ENCODE results near the gene UBLCP1. TPM values are rescaled to one million over a fixed set of nuclear protein-coding genes. Genes with fewer than 3 reads are reported as not detected.
"Not testable (repeated sequence)": the region's sequence is repeated elsewhere in the genome, so short reads cannot be mapped to it uniquely, and the experiment has no call there.

Gene UBLCP1
- total RNA-seq, 1 donor = 36.9 TPM

DNA sequence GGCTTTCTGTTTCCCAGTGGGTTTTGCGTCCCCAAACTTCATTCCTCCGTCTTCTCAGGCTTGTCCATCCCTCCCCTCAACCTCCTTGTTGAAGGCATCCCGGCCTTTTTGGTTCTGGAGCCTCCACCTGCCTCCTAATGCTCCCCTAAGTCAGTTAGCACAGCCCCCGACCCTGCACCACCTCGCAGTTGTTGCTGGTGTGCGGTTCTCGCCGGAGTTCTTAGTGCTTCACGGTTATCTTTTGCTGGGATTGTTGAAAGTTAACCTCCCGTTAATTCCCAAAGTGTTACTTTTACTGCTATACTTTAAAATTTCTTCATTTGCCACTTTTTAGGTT lies 447 bp downstream of the UBLCP1 start:
- no peak for TF ChIP-seq CTCF (IDR thresholded peaks at IDR 0.05; ENCODE audit: extremely low read depth, low read depth, low read length)
- peak overlapping the region; percentile 95 for H3K27ac ChIP-seq (ENCODE audit: low read depth, low read length)

GRCh38 chr5:159266764-159267163 lies 3.7 kb downstream of the UBLCP1 start:
- not testable (repeated sequence) for H2AFZ ChIP-seq (ENCODE audit: low read length); H3K27ac ChIP-seq (ENCODE audit: low read depth, low read length); H3K27me3 ChIP-seq (ENCODE audit: insufficient read depth, low read length); DNase-seq (ENCODE audit: insufficient read length, low spot score, missing footprints); H3K9me3 ChIP-seq (ENCODE audit: low read depth, low read length); H4K20me1 ChIP-seq (ENCODE audit: insufficient read depth, low read length); H3K4me2 ChIP-seq (ENCODE audit: insufficient read depth, low read length); H3K4me3 ChIP-seq (ENCODE audit: insufficient read depth, low read length)
- Histone ChIP-seq H3K79me2 (ENCODE audit: insufficient read depth, low read length) (peaks cover 64% of the 10 kb centered on the region), H3K36me3 (ENCODE audit: insufficient read depth, low read length) (peaks cover 20% of the 10 kb centered on the region), H3K4me1 (ENCODE audit: insufficient read depth, low read length) (peaks cover 13% of the 10 kb centered on the region)

More for the DNA sequence above, 447 bp downstream of the UBLCP1 start:
- H2AFZ ChIP-seq (ENCODE audit: low read length) = peak overlapping the region; percentile 96
- peak overlapping the region; percentile 95 for H3K4me2 ChIP-seq (ENCODE audit: insufficient read depth, low read length)
- peak overlapping the region; percentile 89 for H3K4me3 ChIP-seq (ENCODE audit: insufficient read depth, low read length)
- H3K79me2 ChIP-seq (ENCODE audit: insufficient read depth, low read length) = peaks cover 62% of the 10 kb centered on the region
- no peaks in the 10 kb centered on the region for H3K27me3 ChIP-seq (ENCODE audit: insufficient read depth, low read length)
- DNase-seq (ENCODE audit: insufficient read length, low spot score, missing footprints) = peak; percentile 55
- H3K4me1 ChIP-seq (ENCODE audit: insufficient read depth, low read length) = peaks cover 13% of the 10 kb centered on the region
- no peaks in the 10 kb centered on the region for H4K20me1 ChIP-seq (ENCODE audit: insufficient read depth, low read length)
- H3K9me3 ChIP-seq (ENCODE audit: low read depth, low read length) = no peaks in the 10 kb centered on the region
- H3K36me3 ChIP-seq (ENCODE audit: insufficient read depth, low read length) = peaks cover under 1% of the 10 kb centered on the region

GRCh38 chr5:159269723-159270122 lies 6.6 kb downstream of the UBLCP1 start:
- no peak overlapping the region for H3K4me3 ChIP-seq (ENCODE audit: insufficient read depth, low read length)
- no peak for DNase-seq (ENCODE audit: insufficient read length, low spot score, missing footprints)
- H3K27me3 ChIP-seq (ENCODE audit: insufficient read depth, low read length) = no peaks in the 10 kb centered on the region
- H4K20me1 ChIP-seq (ENCODE audit: insufficient read depth, low read length) = no peaks in the 10 kb centered on the region
- H3K36me3 ChIP-seq (ENCODE audit: insufficient read depth, low read length) = peaks cover 35% of the 10 kb centered on the region
- no peaks in the 10 kb centered on the region for H3K9me3 ChIP-seq (ENCODE audit: low read depth, low read length)
- TF ChIP-seq CTCF (IDR thresholded peaks at IDR 0.05; ENCODE audit: extremely low read depth, low read depth, low read length) = no peak
- peaks cover 41% of the 10 kb centered on the region for H3K79me2 ChIP-seq (ENCODE audit: insufficient read depth, low read length)
- no peak overlapping the region for H3K27ac ChIP-seq (ENCODE audit: low read depth, low read length)
- no peak overlapping the region for H2AFZ ChIP-seq (ENCODE audit: low read length)
- H3K4me1 ChIP-seq (ENCODE audit: insufficient read depth, low read length) = no peaks in the 10 kb centered on the region
- peak overlapping the region; percentile 22 for H3K4me2 ChIP-seq (ENCODE audit: insufficient read depth, low read length)

DNA sequence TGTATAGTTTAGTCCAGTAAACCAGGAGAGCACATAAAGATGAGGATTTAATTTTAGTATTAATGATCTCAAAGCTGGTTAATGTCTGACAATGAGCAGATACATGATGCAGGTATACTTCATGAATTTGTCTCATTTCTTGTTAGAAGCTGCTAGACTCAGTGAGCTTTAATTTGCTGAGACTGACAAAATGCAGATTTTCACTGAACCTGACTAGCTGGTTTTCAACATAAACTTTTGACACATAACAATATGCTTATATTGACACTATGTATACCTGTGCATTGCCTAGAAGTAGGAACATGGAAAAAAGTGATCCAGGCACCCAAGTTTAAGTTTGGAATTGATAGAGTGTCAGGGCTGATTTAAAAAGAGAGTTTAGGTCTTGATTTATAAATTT lies 10.8 kb downstream of the UBLCP1 start:
- Histone ChIP-seq H3K36me3 (ENCODE audit: insufficient read depth, low read length) (peaks cover 43% of the 10 kb centered on the region), H3K79me2 (ENCODE audit: insufficient read depth, low read length) (no peaks in the 10 kb centered on the region), H3K9me3 (ENCODE audit: low read depth, low read length) (no peaks in the 10 kb centered on the region), H3K4me2 (ENCODE audit: insufficient read depth, low read length) (no peak overlapping the region), H2AFZ (ENCODE audit: low read length) (no peak overlapping the region), H3K27me3 (ENCODE audit: insufficient read depth, low read length) (no peaks in the 10 kb centered on the region), H3K4me1 (ENCODE audit: insufficient read depth, low read length) (no peaks in the 10 kb centered on the region), H3K4me3 (ENCODE audit: insufficient read depth, low read length) (no peak overlapping the region), H3K27ac (ENCODE audit: low read depth, low read length) (no peak overlapping the region), H4K20me1 (ENCODE audit: insufficient read depth, low read length) (no peaks in the 10 kb centered on the region)
- TF ChIP-seq CTCF (IDR thresholded peaks at IDR 0.05; ENCODE audit: extremely low read depth, low read depth, low read length) = no peak
- DNase-seq (ENCODE audit: insufficient read length, low spot score, missing footprints) = no peak
